Activated CD8-positive, alpha-beta memory T cell treated with anti-CD3 and anti-CD28 coated beads, Interleukin-2, amount 50 U/mL, for 4 hours (primary cell): ENCODE measurements around the gene IL2RG.

ENCODE experiments used
- DNase-seq: peaks from one replicate; pipeline ENCODE4 v3.0.0-alpha.2; 2020

IL2RG gene

DNA sequence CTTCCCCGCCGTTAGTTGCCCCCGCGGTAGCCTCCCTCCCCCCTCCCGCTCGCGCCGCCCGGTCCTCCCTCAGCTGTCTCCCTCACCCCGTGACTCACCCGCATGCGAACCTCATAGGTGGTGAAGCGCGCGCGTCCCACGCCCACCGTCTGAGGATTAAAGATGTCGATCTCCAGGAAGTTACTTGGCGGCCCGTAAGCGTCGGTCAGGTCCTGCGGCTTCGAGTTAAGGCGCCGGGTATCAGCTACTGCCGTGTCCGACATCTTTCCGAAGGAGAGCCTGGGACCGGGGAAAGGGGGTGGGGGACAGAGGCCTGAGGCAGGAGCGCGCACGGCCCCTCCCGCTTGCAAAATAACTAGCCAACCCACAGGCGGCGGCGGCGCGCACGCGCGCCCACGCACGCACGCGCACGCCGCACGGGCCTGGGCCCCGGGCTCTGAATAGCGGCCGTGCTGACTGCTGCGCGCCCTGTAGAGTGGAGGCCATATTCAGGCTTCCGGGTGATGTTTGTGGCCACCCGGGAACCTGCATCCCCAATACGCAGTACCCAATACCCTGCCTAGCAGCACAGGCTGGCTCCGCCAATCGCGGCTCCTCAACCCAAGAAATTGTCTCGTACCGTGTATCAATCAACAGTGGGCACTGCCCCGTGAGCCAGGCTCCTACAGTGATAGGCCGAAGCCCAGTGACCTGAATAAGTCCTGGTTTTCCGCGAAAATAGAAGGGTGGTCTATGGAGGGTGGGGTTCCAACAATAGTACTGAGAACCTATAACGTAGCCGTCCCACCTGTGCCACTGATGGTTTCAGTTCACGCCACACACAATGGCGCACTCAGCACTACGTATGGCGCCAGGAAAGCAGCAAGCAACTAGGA, 43.1 kb downstream of the IL2RG start, which contains the start of gene SNX12:
TSS of gene SNX12 (minus strand) at position 291 of the 875 bp plus-strand sequence. CDS start at position 263, 28 bp downstream.
- DNase-seq: peak; percentile 82

DNA sequence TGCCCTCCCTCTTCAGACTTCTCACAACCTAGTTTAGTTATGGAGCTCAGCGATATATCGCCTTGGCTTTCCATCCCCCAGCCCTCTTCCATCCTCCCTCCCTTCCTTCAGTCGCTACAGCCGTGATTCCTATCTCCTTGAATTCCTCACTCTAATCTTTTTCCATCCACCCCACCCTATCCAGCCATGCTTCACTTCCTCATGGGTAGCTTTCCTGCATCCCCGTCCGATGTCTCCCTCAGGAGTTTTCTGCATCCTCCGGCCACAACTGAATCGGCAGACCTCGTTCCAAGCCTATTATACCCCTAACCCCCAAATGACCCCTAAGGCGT, 43.7 kb downstream of the IL2RG start:
- DNase-seq: no peak

DNA sequence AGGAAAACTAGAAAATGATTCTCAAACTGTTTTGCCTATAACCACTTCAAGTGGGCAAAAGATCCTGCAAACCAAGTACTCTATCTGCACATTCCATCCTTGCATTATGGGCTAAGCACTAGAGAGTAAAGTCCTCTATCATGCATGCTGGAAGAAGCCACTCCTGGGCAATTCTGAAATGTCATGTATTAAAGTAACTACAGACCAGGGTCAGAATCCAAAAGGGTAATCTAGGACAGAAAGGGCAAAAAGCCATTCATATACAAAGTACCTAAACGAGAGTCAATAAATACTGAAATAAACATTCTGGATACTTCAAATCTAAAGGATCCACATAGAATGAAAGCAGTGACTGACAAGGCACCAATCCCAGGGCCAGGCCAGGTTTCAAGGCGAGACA, 44.3 kb downstream of the IL2RG start:
- DNase-seq: no peak

DNA sequence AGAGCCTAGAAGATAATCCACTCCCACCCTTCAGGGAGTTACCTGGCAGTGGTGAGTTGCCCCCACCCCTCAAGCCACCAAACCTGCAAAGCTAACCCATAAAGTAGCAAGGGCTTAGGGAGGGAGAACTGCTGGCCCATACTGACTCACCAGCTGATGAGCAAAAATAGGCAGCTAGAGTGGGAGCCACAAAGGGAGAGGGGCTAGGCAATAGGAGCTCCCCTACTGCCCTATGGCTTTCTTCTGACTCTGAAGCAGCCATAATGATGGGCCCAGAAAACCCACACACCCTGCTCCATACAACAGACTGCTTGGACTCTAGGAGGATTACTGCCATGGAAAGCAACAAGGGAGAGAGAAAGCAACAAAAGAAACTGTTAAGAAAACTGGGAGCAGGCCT, 51.2 kb downstream of the IL2RG start:
- no peak for DNase-seq

DNA sequence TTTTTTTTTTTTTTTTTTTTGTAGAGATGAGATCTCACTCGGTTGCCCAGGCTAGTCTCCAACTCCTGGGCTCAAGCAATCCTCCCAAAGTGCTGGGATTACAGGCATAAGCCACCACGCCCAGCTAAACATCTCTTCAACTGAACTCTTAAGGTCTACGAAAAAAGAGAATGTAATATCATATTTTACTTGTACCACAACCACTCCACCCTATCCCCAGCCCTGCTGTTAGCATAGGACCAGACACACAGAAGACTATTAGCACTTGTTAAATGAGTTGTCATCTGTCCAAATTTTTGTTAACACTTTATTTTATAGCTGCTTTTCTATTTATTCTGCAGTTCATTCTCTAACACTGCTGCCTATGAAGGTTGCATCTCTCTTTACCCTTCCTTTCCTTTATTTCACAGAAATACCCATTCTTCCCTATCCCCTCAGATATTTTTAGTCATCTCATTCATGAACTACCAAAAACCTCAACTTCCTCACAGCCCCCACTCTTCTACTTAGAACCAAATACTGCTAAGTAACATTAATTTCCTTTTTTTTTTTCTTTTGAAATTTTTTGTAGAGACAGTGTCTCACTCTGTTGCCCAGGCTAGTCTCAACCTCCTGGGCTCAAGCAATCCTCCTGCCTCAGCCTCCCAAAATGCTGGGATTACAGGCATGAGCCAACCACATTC, 53.4 kb downstream of the IL2RG start:
- no peak for DNase-seq
